Endodermal cell (in vitro differentiated cells): Measurements from ENCODE around the gene OPRL1. TPM values are rescaled to one million over a fixed set of nuclear protein-coding genes. Genes with fewer than 3 reads are reported as not detected.

Experiments used
- DNase-seq: peaks from one replicate; pipeline ENCODE4 v3.0.0-alpha.2; 2017
- H3K27ac ChIP-seq: 2 replicates; pipeline ENCODE4 v1.5.1; 2013; ENCODE audit warnings: mild to moderate bottlenecking, low read depth, low read length, moderate library complexity
- H3K27me3 ChIP-seq: 2 replicates; pipeline ENCODE4 v1.6.1; 2013; ENCODE audit warnings: mild to moderate bottlenecking, low read length, moderate library complexity; ENCODE audit not compliant: insufficient read depth, control insufficient read depth, poor library complexity, severe bottlenecking
- H3K36me3 ChIP-seq: 2 replicates; pipeline ENCODE4 v1.7.0; 2013; ENCODE audit warnings: mild to moderate bottlenecking, low read length, moderate library complexity; ENCODE audit not compliant: control insufficient read depth, insufficient read depth
- H3K4me1 ChIP-seq: one replicate; pipeline ENCODE4 v1.7.0; 2013; ENCODE audit warnings: low read length; ENCODE audit not compliant: control insufficient read depth, insufficient read depth
- H3K4me3 ChIP-seq: 2 replicates; pipeline ENCODE4 v1.5.1; 2013; ENCODE audit warnings: mild to moderate bottlenecking, low read length, moderate library complexity
- H3K9ac ChIP-seq: 2 replicates; pipeline ENCODE4 v1.6.1; 2013; ENCODE audit warnings: mild to moderate bottlenecking, low read length, moderate library complexity; ENCODE audit not compliant: poor library complexity, severe bottlenecking; ENCODE audit errors: extremely low read depth
- H3K9me3 ChIP-seq: 2 replicates; pipeline ENCODE4 v1.6.1; 2013; ENCODE audit warnings: mild to moderate bottlenecking, low read length, moderate library complexity; ENCODE audit not compliant: control insufficient read depth
- H3K27ac Mint-ChIP-seq: 2 replicates; pipeline ENCODE4 v1.8.0; 2020; ENCODE audit warnings: mixed read lengths
- H3K27me3 Mint-ChIP-seq: 2 replicates; pipeline ENCODE4 v1.8.0; 2021; ENCODE audit warnings: mild to moderate bottlenecking, mixed read lengths; ENCODE audit not compliant: insufficient read depth
- H3K36me3 Mint-ChIP-seq: 2 replicates; pipeline ENCODE4 v1.8.0; 2020; ENCODE audit warnings: low read depth, mixed read lengths
- H3K4me1 Mint-ChIP-seq: 2 replicates; pipeline ENCODE4 v1.8.0; 2020; ENCODE audit warnings: mixed read lengths
- H3K4me3 Mint-ChIP-seq: 2 replicates; pipeline ENCODE4 v1.8.0; 2020; ENCODE audit warnings: mild to moderate bottlenecking, moderate library complexity, mixed read lengths
- H3K9me3 Mint-ChIP-seq: 2 replicates; pipeline ENCODE4 v1.8.0; 2020; ENCODE audit warnings: mild to moderate bottlenecking, mixed read lengths
- WGBS, 2 experiments: methylation state at CpG; one replicate each; pipeline versions ENCODE4 v1.1.5 to v1.1.7; 2013; ENCODE audit warnings: missing lambda C conversion rate in 2 of 2, mixed read lengths in 1 of 2; ENCODE audit not compliant: insufficient coverage in 1 of 2, insufficient read length in 1 of 2; 5-methylcytosine and 5-hydroxymethylcytosine counted together
- microRNA-seq: library from miRNA; unstranded; fragments of <30 nt; microRNA quantifications from one replicate; pipeline ENCODE4 v1.2.0, GENCODE V29; 2020; ENCODE audit warnings: borderline microRNAs expressed
- total RNA-seq, 2 donors: library from RNA; stranded (reverse); fragmentation: NEBNext Ultra II Directional in 1 of 2; extraction: Animal tissue kit (Norgen Biotek cat#: 25700) in 1 of 2; gene quantifications; 2 replicates in 1 of 2; 3 replicates in 1 of 2; pipeline ENCODE4 v1.2.1, GENCODE V29; 2021
- TF ChIP-seq, protein P1 (sequence below): fragments of 200-600 bp; sonication (generic); conservative IDR thresholded peaks from 2 replicates; pipeline ENCODE4 v1.5.0; 2021; ENCODE audit warnings: antibody characterized with exemption, mild to moderate bottlenecking

The OPRL1 gene
- total RNA-seq, 2 donors from 2014 or later, result 4.1 to 5.5 TPM

- 83 to 100% methylated on average over 5 of the region's 5 CpGs for WGBS, 2 experiments
- H3K36me3 ChIP-seq, result no peaks in the 10 kb centered on the region
- TF ChIP-seq, protein P1, sequence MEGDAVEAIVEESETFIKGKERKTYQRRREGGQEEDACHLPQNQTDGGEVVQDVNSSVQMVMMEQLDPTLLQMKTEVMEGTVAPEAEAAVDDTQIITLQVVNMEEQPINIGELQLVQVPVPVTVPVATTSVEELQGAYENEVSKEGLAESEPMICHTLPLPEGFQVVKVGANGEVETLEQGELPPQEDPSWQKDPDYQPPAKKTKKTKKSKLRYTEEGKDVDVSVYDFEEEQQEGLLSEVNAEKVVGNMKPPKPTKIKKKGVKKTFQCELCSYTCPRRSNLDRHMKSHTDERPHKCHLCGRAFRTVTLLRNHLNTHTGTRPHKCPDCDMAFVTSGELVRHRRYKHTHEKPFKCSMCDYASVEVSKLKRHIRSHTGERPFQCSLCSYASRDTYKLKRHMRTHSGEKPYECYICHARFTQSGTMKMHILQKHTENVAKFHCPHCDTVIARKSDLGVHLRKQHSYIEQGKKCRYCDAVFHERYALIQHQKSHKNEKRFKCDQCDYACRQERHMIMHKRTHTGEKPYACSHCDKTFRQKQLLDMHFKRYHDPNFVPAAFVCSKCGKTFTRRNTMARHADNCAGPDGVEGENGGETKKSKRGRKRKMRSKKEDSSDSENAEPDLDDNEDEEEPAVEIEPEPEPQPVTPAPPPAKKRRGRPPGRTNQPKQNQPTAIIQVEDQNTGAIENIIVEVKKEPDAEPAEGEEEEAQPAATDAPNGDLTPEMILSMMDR, result no peak
- no peak overlapping the region for H3K4me3 ChIP-seq
- no peak overlapping the region for H3K4me3 Mint-ChIP-seq
- H3K9me3 Mint-ChIP-seq, result peaks cover 20% of the 10 kb centered on the region
- H3K27me3 ChIP-seq, result no peaks in the 10 kb centered on the region
- H3K27ac ChIP-seq, result no peak overlapping the region
- no peak for DNase-seq
- H3K36me3 Mint-ChIP-seq, result no peaks in the 10 kb centered on the region
- peaks cover 17% of the 10 kb centered on the region for H3K9me3 ChIP-seq
- H3K27ac Mint-ChIP-seq, result no peak overlapping the region
- H3K4me1 ChIP-seq, result no peaks in the 10 kb centered on the region
- H3K9ac ChIP-seq, result no peak overlapping the region
- no peaks in the 10 kb centered on the region for H3K27me3 Mint-ChIP-seq
- H3K4me1 Mint-ChIP-seq, result peaks cover 5% of the 10 kb centered on the region
These were observed 68.7 kb downstream of the OPRL1 start for GRCh38 chr20:64148581-64148980.

GRCh38 chr20:64149141-64149540, 69.3 kb downstream of the OPRL1 start:
- Mint-ChIP-seq H3K4me1 (peaks cover 5% of the 10 kb centered on the region), H3K27ac (no peak overlapping the region), H3K27me3 (no peaks in the 10 kb centered on the region), H3K36me3 (no peaks in the 10 kb centered on the region), H3K9me3 (peaks cover 17% of the 10 kb centered on the region), H3K4me3 (no peak overlapping the region)
- DNase-seq, result no peak
- Histone ChIP-seq H3K4me1 (no peaks in the 10 kb centered on the region), H3K36me3 (no peaks in the 10 kb centered on the region), H3K27me3 (no peaks in the 10 kb centered on the region), H3K9me3 (peaks cover 14% of the 10 kb centered on the region), H3K4me3 (no peak overlapping the region), H3K9ac (no peak overlapping the region), H3K27ac (no peak overlapping the region)
- TF ChIP-seq, protein P1, result no peak
- 90 to 97% methylated on average over 5 to 7 of the region's 7 CpGs for WGBS, 2 experiments

- Histone ChIP-seq H3K36me3 (no peaks in the 10 kb centered on the region), H3K9me3 (peaks cover 6% of the 10 kb centered on the region), H3K4me1 (no peaks in the 10 kb centered on the region), H3K4me3 (no peak overlapping the region), H3K27me3 (no peaks in the 10 kb centered on the region), H3K27ac (no peak overlapping the region), H3K9ac (no peak overlapping the region)
- TF ChIP-seq, protein P1, result no peak
- Mint-ChIP-seq H3K27me3 (no peaks in the 10 kb centered on the region), H3K4me1 (peaks cover 5% of the 10 kb centered on the region), H3K9me3 (peaks cover 9% of the 10 kb centered on the region), H3K36me3 (no peaks in the 10 kb centered on the region), H3K27ac (no peak overlapping the region), H3K4me3 (no peak overlapping the region)
- 86 to 89% methylated on average over 25 to 26 of the region's 26 CpGs for WGBS, 2 experiments
- DNase-seq, result no peak
These were observed 70.1 kb downstream of the OPRL1 start for GRCh38 chr20:64149809-64150560.

Small RNA genes within 50 kb of the gene (microRNA-seq; reads per million reads assigned to microRNA genes)
- gene MIR6813, result not detected

Other genes with a start within 250 kb of the OPRL1 start
- 10 to 100 TPM; 24.9 to 25.9 TPM for gene ZBTB46, start 248.8 kb upstream of the OPRL1 start, total RNA-seq
- not detected for gene ABHD16B, start 218.6 kb upstream of the OPRL1 start, total RNA-seq
- gene TPD52L2, start 214.8 kb upstream of the OPRL1 start, total RNA-seq, result 10 to 100 TPM; 68.3 to 85.2 TPM
- 10 to 100 TPM; 25.8 to 26.8 TPM for gene DNAJC5, start 185.0 kb upstream of the OPRL1 start, total RNA-seq
- 10 to 100 TPM; 36.5 to 47.8 TPM for gene UCKL1, start 123.7 kb upstream of the OPRL1 start, total RNA-seq
- gene ZNF512B, start 110.2 kb upstream of the OPRL1 start, total RNA-seq, result 10 to 100 TPM; 23.7 to 26.8 TPM
- gene SAMD10, start 100.4 kb upstream of the OPRL1 start, total RNA-seq, result 1 to 10 TPM; 5.6 to 6.0 TPM
- gene PRPF6, start 99.0 kb upstream of the OPRL1 start, total RNA-seq, result 10 to 100 TPM; 73.3 to 73.9 TPM
- gene C20orf204, start 43.9 kb upstream of the OPRL1 start, total RNA-seq, result 1 to 10 TPM; 4.0 to 4.1 TPM
- 1 to 10 TPM; 2.3 to 2.8 TPM for gene SOX18, start 30.4 kb upstream of the OPRL1 start, total RNA-seq
- gene TCEA2, start 16.9 kb upstream of the OPRL1 start, total RNA-seq, result 100 to 1,000 TPM in 1 of 2 donors, 10 to 100 TPM in 1; 64.3 to 110 TPM
- 10 to 100 TPM; 14.6 to 15.8 TPM for gene RGS19, start 564 bp upstream of the OPRL1 start, total RNA-seq
- gene LKAAEAR1, start 4.3 kb downstream of the OPRL1 start, total RNA-seq, result not detected
- not detected for gene NPBWR2, start 27.5 kb downstream of the OPRL1 start, total RNA-seq
- gene MYT1, start 84.4 kb downstream of the OPRL1 start, total RNA-seq, result 1 to 10 TPM; 2.4 to 4.5 TPM
- gene PCMTD2, start 175.7 kb downstream of the OPRL1 start, total RNA-seq, result 100 to 1,000 TPM; 145 to 158 TPM